ENCODE results near the gene PRDM7. TPM values are rescaled to one million over a fixed set of nuclear protein-coding genes. Genes with fewer than 3 reads are reported as not detected.

The PRDM7 gene
- total RNA-seq, 4 donors from 2014 or later, result not detected

- TF ChIP-seq POLR2A (IDR thresholded peaks at IDR 0.05) (no peak), CTCF (IDR thresholded peaks at IDR 0.05) (no peak)
- no peak overlapping the region for H3K4me3 ChIP-seq (ENCODE audit: low read depth, poor library complexity, severe bottlenecking)
- DNase-seq (ENCODE audit: low spot score in 2 of 2), result no peak
- 78 to 89% methylated on average over 4 of the region's 4 CpGs for WGBS, 2 donors
- intact Hi-C loops (cut with DNase I; ENCODE audit: low total_unique reads), result no loop called here
Measured at GRCh38 chr16:90055371-90055770, 21.8 kb downstream of the PRDM7 start.

DNA sequence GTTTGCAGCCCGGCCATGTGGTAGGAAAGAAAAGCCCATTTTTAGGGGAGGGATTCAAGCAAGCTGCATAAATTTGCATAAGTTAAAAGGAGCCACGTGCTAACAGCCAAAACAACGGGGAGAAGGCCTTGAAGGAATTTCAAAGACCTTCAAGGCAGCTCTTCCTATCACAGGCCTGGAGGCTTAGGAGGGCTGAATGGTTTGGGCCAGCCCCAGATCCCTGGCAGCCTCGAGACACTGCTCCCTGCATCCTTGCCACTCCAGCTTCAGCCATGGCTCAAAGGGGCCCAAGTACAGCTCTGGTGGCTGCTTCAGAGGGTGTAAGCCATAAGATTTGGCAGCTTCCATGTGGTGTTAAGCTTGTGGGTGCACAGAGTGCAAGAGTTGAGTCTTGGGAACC is 22.6 kb downstream of the PRDM7 start:
- no peak for TF ChIP-seq POLR2A (IDR thresholded peaks at IDR 0.05)
- TF ChIP-seq CTCF (IDR thresholded peaks at IDR 0.05), result no peak
- no peak overlapping the region for H3K4me3 ChIP-seq (ENCODE audit: low read depth, poor library complexity, severe bottlenecking)
- DNase-seq (ENCODE audit: low spot score in 2 of 2), result no peak
- WGBS, 2 donors, result 55 to 64% methylated on average over 4 of the region's 4 CpGs
- intact Hi-C loops (cut with DNase I; ENCODE audit: low total_unique reads), result no loop called here

GRCh38 chr16:90053902-90054500 is 23.1 kb downstream of the PRDM7 start:
- 73 to 86% methylated on average over 1 of the region's 1 CpG for WGBS, 2 donors
- TF ChIP-seq CTCF (IDR thresholded peaks at IDR 0.05) (no peak), POLR2A (IDR thresholded peaks at IDR 0.05) (no peak)
- intact Hi-C loops (cut with DNase I; ENCODE audit: low total_unique reads), result no loop called here
- H3K4me3 ChIP-seq (ENCODE audit: low read depth, poor library complexity, severe bottlenecking), result no peak overlapping the region
- no peak for DNase-seq (ENCODE audit: low spot score in 2 of 2)

DNA sequence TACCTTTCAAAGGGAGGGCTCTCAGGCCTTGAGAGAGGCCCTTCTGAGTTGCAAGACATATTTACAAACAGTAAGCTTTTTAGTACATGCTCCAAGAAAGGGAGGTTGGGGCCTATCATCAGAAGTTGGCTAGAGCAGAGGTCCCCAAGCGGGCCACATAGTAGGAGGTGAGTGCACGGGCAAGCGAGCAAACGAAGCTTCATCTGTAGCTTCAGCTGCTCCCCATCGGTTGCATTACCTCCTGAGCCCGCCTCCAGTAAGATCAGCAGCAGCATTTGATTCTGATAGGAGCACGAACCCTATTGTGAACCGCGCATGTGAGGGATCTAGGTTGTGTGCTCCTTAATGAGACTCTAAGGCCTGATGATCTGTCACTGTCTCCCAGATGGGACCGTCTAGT is 26.2 kb downstream of the PRDM7 start:
- no peak for DNase-seq (ENCODE audit: low spot score in 2 of 2)
- intact Hi-C loops (cut with DNase I; ENCODE audit: low total_unique reads), result no loop called here
- H3K4me3 ChIP-seq (ENCODE audit: low read depth, poor library complexity, severe bottlenecking), result no peak overlapping the region
- 88 to 90% methylated on average over 10 of the region's 10 CpGs for WGBS, 2 donors
- TF ChIP-seq POLR2A (IDR thresholded peaks at IDR 0.05), result no peak
- no peak for TF ChIP-seq CTCF (IDR thresholded peaks at IDR 0.05)

GRCh38 chr16:90048737-90049330 is 28.3 kb downstream of the PRDM7 start:
- 77 to 82% methylated on average over 19 of the region's 19 CpGs for WGBS, 2 donors
- intact Hi-C loops (cut with DNase I; ENCODE audit: low total_unique reads), result no loop called here
- no peak overlapping the region for H3K4me3 ChIP-seq (ENCODE audit: low read depth, poor library complexity, severe bottlenecking)
- no peak for DNase-seq (ENCODE audit: low spot score in 2 of 2)
- TF ChIP-seq CTCF (IDR thresholded peaks at IDR 0.05), result no peak
- no peak for TF ChIP-seq POLR2A (IDR thresholded peaks at IDR 0.05)

DNA sequence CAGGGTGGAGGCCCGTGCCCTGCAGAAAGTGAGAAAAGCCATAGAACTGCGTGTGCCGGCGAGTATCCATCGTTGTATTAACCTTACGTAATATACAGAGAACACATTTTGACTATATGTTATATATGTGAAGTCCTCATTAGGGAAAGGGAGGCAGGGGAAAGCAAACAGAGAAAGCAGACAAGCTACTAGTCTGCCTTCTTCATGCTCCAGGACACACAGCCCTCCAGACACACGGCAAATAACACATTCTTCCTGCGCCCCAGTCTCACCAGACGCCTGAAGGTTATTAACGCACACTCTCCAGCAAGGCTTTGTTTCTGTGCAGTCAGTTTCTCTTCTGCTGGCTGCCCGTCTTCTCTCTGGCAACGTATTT is 28.8 kb downstream of the PRDM7 start:
- no peak for TF ChIP-seq POLR2A (IDR thresholded peaks at IDR 0.05)
- TF ChIP-seq CTCF (IDR thresholded peaks at IDR 0.05), result no peak
- no peak overlapping the region for H3K4me3 ChIP-seq (ENCODE audit: low read depth, poor library complexity, severe bottlenecking)
- WGBS, 2 donors, result 28 to 37% methylated on average over 12 of the region's 12 CpGs

More for the DNA sequence above, 28.8 kb downstream of the PRDM7 start:
- DNase-seq (ENCODE audit: low spot score in 2 of 2), result no peak
- intact Hi-C loops (cut with DNase I; ENCODE audit: low total_unique reads), result no loop called here
